ENCODE measurements around the gene SCGB1D1. TPM values are rescaled to one million over a fixed set of nuclear protein-coding genes. Genes with fewer than 3 reads are reported as not detected.
"Not testable (repeated sequence)": the region's sequence is repeated elsewhere in the genome, so short reads cannot be mapped to it uniquely, and the experiment has no call there.

Gene SCGB1D1
- total RNA-seq, 1 donor from 2014 or later, result not detected

DNA sequence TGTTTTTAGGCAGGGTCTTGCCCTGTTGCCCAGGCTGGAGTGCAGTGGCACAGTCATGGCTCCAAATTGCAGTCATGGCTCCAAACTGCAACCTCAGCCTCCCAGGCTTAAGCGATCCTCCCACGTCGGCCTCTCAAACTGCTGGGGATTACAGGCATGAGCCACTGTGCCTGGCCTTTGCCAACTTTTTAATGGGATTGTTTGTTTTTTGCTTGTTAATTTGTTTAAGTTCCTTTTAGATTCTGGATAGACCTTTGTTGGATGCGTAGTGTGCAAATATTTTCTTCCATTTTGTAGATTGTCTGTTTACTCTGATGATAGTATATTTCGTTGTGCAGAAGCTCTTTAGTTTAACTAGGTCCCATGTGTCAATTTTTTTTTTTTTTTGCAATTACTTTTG, 10.0 kb upstream of the SCGB1D1 start:
- no peak for DNase-seq (ENCODE audit: low spot score, unreplicated experiment)
- Mint-ChIP-seq H3K27me3 (peaks cover 17% of the 10 kb centered on the region), H3K9me3 (ENCODE audit: low read depth) (peaks cover 6% of the 10 kb centered on the region), H3K4me3 (ENCODE audit: low read depth) (no peak overlapping the region), H3K36me3 (ENCODE audit: insufficient read depth) (no peaks in the 10 kb centered on the region), H3K4me1 (ENCODE audit: low read depth) (no peaks in the 10 kb centered on the region), H3K27ac (no peak overlapping the region)
- TF ChIP-seq CTCF (IDR thresholded peaks at IDR 0.05; ENCODE audit: unreplicated experiment), result no peak

DNA sequence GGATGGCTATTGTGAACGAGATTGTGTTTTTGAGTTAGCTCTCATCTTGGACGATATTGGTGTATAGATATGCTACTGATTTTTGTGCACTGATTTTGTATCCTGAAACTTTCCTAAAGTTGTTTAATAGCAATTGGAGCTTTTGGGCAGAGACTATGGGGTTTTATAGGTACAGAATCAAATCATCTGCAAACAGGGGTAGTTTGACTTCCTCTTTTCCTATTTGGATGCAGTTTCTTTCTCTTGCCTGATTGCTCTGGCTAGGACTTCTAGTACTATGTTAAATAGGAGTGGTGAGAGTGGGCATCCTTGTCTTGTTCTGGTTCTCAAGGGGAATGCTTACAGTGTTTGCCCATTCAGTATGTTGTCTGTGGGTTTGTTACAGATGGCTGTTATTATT, 8.9 kb upstream of the SCGB1D1 start:
- Mint-ChIP-seq H3K27me3 (peaks cover 17% of the 10 kb centered on the region), H3K27ac (no peak overlapping the region)
- DNase-seq (ENCODE audit: low spot score, unreplicated experiment), result no peak

GRCh38 chr11:62182147-62182891, 7.7 kb upstream of the SCGB1D1 start:
- DNase-seq (ENCODE audit: low spot score, unreplicated experiment), result no peak
- Mint-ChIP-seq H3K4me3 (ENCODE audit: low read depth) (no peak overlapping the region), H3K4me1 (ENCODE audit: low read depth) (no peaks in the 10 kb centered on the region), H3K27me3 (peaks cover 12% of the 10 kb centered on the region), H3K36me3 (ENCODE audit: insufficient read depth) (no peaks in the 10 kb centered on the region), H3K27ac (no peak overlapping the region), H3K9me3 (ENCODE audit: low read depth) (peaks cover 7% of the 10 kb centered on the region)
- TF ChIP-seq CTCF (IDR thresholded peaks at IDR 0.05; ENCODE audit: unreplicated experiment), result no peak

More for the DNA sequence above, 8.9 kb upstream of the SCGB1D1 start:
- H3K4me3 Mint-ChIP-seq (ENCODE audit: low read depth), result no peak overlapping the region
- no peaks in the 10 kb centered on the region for H3K36me3 Mint-ChIP-seq (ENCODE audit: insufficient read depth)
- peaks cover 7% of the 10 kb centered on the region for H3K9me3 Mint-ChIP-seq (ENCODE audit: low read depth)
- TF ChIP-seq CTCF (IDR thresholded peaks at IDR 0.05; ENCODE audit: unreplicated experiment), result no peak
- no peaks in the 10 kb centered on the region for H3K4me1 Mint-ChIP-seq (ENCODE audit: low read depth)

- H3K36me3 Mint-ChIP-seq (ENCODE audit: insufficient read depth), result no peaks in the 10 kb centered on the region
- H3K27ac Mint-ChIP-seq, result no peak overlapping the region
- H3K4me1 Mint-ChIP-seq (ENCODE audit: low read depth), result no peaks in the 10 kb centered on the region
- H3K4me3 Mint-ChIP-seq (ENCODE audit: low read depth), result no peak overlapping the region
- H3K27me3 Mint-ChIP-seq, result peaks cover 16% of the 10 kb centered on the region
- no peak for TF ChIP-seq CTCF (IDR thresholded peaks at IDR 0.05; ENCODE audit: unreplicated experiment)
- DNase-seq (ENCODE audit: low spot score, unreplicated experiment), result no peak
- peaks cover 7% of the 10 kb centered on the region for H3K9me3 Mint-ChIP-seq (ENCODE audit: low read depth)
These were observed 3.8 kb upstream of the SCGB1D1 start for GRCh38 chr11:62186195-62186594.

DNA sequence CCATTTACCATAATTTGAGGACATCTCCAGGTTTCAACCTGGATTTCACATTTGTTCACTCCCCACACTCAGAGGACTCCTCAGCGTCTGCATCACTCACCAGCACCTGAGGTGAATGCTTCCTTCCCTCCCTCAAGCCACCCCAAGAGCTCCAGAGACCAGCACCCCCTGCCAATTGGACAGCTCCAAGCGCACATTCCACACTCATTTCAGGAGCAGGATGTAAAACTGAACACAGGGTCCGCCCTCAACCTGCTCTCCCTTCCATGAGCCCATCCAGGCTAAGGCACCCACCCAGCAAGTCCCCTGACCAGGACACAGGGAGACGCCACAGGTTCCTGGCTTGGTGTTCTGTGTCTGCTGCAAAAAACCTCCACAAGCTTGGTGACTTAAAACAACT, 3.9 kb downstream of the SCGB1D1 start:
- peak; percentile 54 for DNase-seq (ENCODE audit: low spot score, unreplicated experiment)
- peaks cover 12% of the 10 kb centered on the region for H3K27me3 Mint-ChIP-seq
- no peak overlapping the region for H3K4me3 Mint-ChIP-seq (ENCODE audit: low read depth)

GRCh38 chr11:62195010-62195409, 5.0 kb downstream of the SCGB1D1 start:
- H3K27me3 Mint-ChIP-seq, result not testable (repeated sequence)

More for the DNA sequence above, 3.9 kb downstream of the SCGB1D1 start:
- Mint-ChIP-seq H3K9me3 (ENCODE audit: low read depth) (no peaks in the 10 kb centered on the region), H3K27ac (no peak overlapping the region), H3K4me1 (ENCODE audit: low read depth) (peaks cover 12% of the 10 kb centered on the region), H3K36me3 (ENCODE audit: insufficient read depth) (no peaks in the 10 kb centered on the region)
- no peak for TF ChIP-seq CTCF (IDR thresholded peaks at IDR 0.05; ENCODE audit: unreplicated experiment)

More at GRCh38 chr11:62195010-62195409, 5.0 kb downstream of the SCGB1D1 start:
- H3K27ac Mint-ChIP-seq; H3K4me3 Mint-ChIP-seq (ENCODE audit: low read depth); H3K9me3 Mint-ChIP-seq (ENCODE audit: low read depth); DNase-seq (ENCODE audit: low spot score, unreplicated experiment); H3K36me3 Mint-ChIP-seq (ENCODE audit: insufficient read depth): not testable (repeated sequence)
- peaks cover 12% of the 10 kb centered on the region for H3K4me1 Mint-ChIP-seq (ENCODE audit: low read depth)
